Heart left ventricle (tissue), 13 donors: ENCODE measurements around the gene LHCGR.

Source experiments
- CTCF ChIP-seq, 12 donors: fragments of 200-600 bp; sonication (generic) in 4 of 12; IDR thresholded peaks; one replicate each; pipeline versions ENCODE4 v1.5.0 to v1.8.0; 2018 to 2022; ENCODE audit warnings: antibody characterized with exemption in 12 of 12, mild to moderate bottlenecking in 5 of 12
- POLR2A ChIP-seq, 2 donors: fragments of 450-650 bp; IDR thresholded peaks; one replicate each; pipeline ENCODE4 v1.6.1; 2017; ENCODE audit warnings: antibody characterized with exemption in 2 of 2, mild to moderate bottlenecking in 2 of 2, moderate library complexity in 2 of 2
- donor health status: ischemic (EF 13 %, LVEDD 7.1; RV severe dilation, severe dysfunction).
- donor health status: DM: no; HTN: yes; CAD: no.
- donor health status: DM: no; HTN: no; CAD: no.
- donor health status: ischemic (EF 25% LVEDD 6.9; RV normal size, moderate dysfunction).
- donor health status: ischemic (EF 25% LVEDD 5.7; RV mildly dilated, moderate dysfunction).
- donor health status: ischemic (EF 35%, LVEDD 5.7; RV mildly dilated, moderate dysfunction).
- donor health status: nonischemic (EF 11% LVEDD 7.7; RV severe dilation, severe dysfunction).
- donor health status: DM: yes; HTN: yes; CAD: no.
- donor health status: PGD.
- donor health status: ischemic (EF 29% LVEDD 5.4; RV normal size, mild dysfunction).
- donor health status: nonischemic (EF 23%, LVEDD 6.1; RV moderate dilation, normal function).

- TF ChIP-seq CTCF (IDR thresholded peaks at IDR 0.05) (no peak), POLR2A (IDR thresholded peaks at IDR 0.05) (no peak)
These were observed 62.5 kb downstream of the LHCGR start for GRCh38 chr2:48693066-48693465.
